GM18870 (cell line): ENCODE measurements around the gene NCK2.

Experiments
- ATAC-seq: cut with Tn5 transposase; IDR thresholded peaks from one replicate; pipeline ENCODE4 v1.9.1; 2021; ENCODE audit warnings: moderate library complexity; ENCODE audit not compliant: unreplicated experiment

The NCK2 gene

GRCh38 chr2:105841551-105841950, 96.8 kb downstream of the NCK2 start:
- ATAC-seq, result no peak

GRCh38 chr2:105842555-105842954, 97.8 kb downstream of the NCK2 start:
- ATAC-seq, result no peak

- no peak for ATAC-seq
These were observed 99.0 kb downstream of the NCK2 start for GRCh38 chr2:105843476-105844374.

GRCh38 chr2:105845976-105846375, 101.3 kb downstream of the NCK2 start:
- no peak for ATAC-seq

- ATAC-seq, result no peak
These were observed 102.3 kb downstream of the NCK2 start for GRCh38 chr2:105847056-105847455.

- ATAC-seq, result no peak
These were observed 103.7 kb downstream of the NCK2 start for GRCh38 chr2:105848367-105848766.

GRCh38 chr2:105849431-105850179, 104.9 kb downstream of the NCK2 start:
- no peak for ATAC-seq

- no peak for ATAC-seq
These were observed 107.4 kb downstream of the NCK2 start for GRCh38 chr2:105852066-105852465.

- ATAC-seq, result no peak
These were observed 108.8 kb downstream of the NCK2 start for GRCh38 chr2:105853354-105854088.

- ATAC-seq, result no peak
These were observed 110.3 kb downstream of the NCK2 start for GRCh38 chr2:105854972-105855371.

- no peak for ATAC-seq
These were observed 111.9 kb downstream of the NCK2 start for GRCh38 chr2:105856581-105856980.

GRCh38 chr2:105857076-105857740, 112.5 kb downstream of the NCK2 start:
- no peak for ATAC-seq

- no peak for ATAC-seq
These were observed 114.4 kb downstream of the NCK2 start for GRCh38 chr2:105858868-105859693.

GRCh38 chr2:105859694-105859951, 114.9 kb downstream of the NCK2 start:
- ATAC-seq, result no peak

- no peak for ATAC-seq
These were observed 115.9 kb downstream of the NCK2 start for GRCh38 chr2:105860567-105860966.

GRCh38 chr2:105861200-105861599, 116.5 kb downstream of the NCK2 start:
- ATAC-seq, result no peak

GRCh38 chr2:105862843-105863242, 118.1 kb downstream of the NCK2 start:
- no peak for ATAC-seq

GRCh38 chr2:105864262-105864661, 119.5 kb downstream of the NCK2 start:
- ATAC-seq, result peak; percentile 48

GRCh38 chr2:105865222-105865913, 120.7 kb downstream of the NCK2 start:
- no peak for ATAC-seq
